ENCODE results near the gene LAMA5.

The LAMA5 gene

GRCh38 chr20:62307226-62308101 is 59.6 kb downstream of the LAMA5 start:
- no peak for DNase-seq

- no peak for DNase-seq
Observed at GRCh38 chr20:62306414-62307187, 60.5 kb downstream of the LAMA5 start.

- no peak for DNase-seq
Observed at GRCh38 chr20:62305765-62306413, 61.2 kb downstream of the LAMA5 start.

- no peak for DNase-seq
Observed at GRCh38 chr20:62305149-62305764, 61.9 kb downstream of the LAMA5 start.

DNA sequence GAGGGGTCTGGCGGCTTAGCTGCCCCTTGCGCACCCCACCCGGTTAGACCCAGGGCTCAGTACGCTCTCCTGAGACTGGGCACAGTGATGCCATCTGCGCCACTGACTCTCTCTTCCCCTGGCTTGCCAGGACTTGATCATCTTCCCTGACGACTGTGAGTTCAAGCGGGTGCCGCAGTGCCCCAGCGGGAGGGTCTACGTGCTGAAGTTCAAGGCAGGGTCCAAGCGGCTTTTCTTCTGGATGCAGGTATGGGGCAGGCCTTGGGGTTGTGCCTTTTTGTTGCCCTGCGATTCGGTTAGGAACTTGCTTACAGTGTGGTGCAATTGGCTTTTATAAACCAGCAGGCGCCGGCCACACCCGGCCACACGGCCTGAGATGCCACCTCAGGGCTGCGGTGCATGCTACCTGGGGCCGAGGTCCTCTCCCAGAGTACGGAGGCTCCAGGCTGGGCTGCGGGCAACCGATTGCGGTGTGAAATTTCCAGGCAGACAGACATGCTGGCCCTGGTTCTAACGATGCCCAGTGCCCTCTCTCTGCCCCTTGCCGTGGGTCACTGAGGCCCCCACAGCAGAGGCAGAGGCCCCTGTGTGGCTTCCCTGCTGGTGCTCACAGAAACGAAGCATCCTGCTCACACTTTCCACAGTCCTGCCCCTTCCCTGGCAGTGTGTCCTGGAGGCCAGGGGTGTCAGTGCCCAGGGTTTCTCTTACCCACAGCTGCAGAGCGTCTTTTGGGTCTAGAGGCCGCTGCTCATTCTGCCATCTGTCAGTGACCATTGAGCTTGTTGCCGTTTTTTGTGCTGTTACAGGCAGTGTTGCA is 62.6 kb downstream of the LAMA5 start:
- no peak for DNase-seq

DNA sequence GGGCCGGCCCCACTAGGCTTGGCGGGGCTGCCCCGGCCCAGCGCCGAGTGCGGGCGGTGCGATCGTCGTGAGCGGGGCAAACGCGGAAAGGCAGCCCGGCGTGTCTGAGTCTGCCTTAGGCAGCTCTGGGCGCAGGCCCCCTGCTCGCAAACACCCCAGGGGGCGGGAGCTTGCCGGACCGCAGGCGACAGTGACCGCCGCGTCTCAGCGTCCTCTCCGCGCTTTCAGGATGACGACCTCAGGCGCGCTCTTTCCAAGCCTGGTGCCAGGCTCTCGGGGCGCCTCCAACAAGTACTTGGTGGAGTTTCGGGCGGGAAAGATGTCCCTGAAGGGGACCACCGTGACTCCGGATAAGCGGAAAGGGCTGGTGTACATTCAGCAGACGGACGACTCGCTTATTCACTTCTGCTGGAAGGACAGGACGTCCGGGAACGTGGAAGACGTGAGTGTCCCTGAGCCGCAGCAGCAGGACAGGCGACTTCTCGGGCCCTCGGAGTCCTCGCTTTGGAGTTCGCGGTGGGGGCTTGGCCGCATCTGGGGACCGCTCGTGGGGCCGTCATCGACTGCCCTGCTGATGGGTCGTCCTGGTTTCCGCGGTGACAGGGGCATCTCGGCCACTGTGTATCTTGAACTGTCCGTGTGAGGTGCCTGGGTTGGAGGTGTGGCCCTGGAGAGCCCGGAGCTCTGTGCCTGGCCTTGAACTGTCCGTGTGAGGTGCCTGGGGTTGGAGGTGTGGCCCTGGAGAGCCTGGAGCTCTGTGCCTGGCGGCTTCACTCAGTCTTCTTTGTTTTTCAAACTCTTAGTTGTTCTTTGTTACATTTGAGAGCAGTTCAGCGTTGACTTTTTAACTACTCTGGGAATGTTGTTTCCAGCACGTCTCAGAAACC is 63.5 kb downstream of the LAMA5 start:
- DNase-seq: peak in 1 of 58 donors; percentile 28

DNA sequence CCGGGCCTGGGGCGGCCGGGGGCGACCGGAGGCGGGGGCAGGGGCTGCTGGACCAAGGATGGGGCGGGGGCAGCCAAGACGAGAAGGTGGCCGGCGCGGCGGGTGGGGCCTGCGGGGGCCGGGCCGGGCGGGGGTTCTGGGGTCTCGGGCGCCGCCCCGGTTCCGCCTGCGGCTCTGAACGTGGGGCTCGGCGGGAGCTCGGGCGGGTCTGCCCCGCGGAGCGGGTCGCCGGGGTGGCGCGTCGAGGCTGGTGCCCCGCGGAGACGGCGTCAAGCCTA is 64.1 kb downstream of the LAMA5 start:
- DNase-seq: no peak

- DNase-seq: peak; percentile 50 to 98 (median 93)
Observed at GRCh38 chr20:62302341-62303061, 64.6 kb downstream of the LAMA5 start, which contains the start of gene ADRM1. TSS of gene ADRM1 (plus strand) at chr20:62302997. CDS start at chr20:62303569, 572 bp downstream.

DNA sequence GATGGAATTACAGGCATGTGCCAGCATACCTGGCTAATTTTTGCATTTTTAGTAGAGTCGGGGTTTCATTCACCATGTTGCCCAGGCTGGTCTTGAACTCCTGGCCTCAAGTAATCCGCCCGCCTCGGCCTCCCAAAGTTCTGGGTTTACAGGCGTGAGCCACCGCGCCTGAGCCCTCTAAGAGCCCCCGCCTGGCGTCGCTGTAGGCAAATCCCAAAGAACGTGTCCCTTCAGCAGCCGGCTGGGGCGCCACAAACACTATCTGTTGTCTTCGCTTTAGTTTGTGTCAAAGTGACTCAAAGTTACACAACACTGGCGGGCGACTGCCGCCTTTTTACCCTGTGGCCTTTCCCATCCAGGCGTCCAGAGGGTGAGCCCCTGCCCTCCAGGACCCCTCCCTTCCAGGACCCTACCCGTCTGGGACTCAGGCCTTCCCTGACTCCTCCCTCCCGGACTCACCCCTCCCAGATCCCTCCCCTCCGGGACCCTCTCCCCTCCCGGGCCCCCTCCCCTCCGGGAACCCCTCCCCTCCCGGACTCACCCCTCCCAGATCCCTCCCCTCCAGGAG is 65.3 kb downstream of the LAMA5 start:
- DNase-seq: peak in 57 of 58 donors; percentile 9 to 92 (median 75)

- peak in 2 of 58 donors; percentile 6 to 13 for DNase-seq
Observed at GRCh38 chr20:62301111-62301668, 65.9 kb downstream of the LAMA5 start.

DNA sequence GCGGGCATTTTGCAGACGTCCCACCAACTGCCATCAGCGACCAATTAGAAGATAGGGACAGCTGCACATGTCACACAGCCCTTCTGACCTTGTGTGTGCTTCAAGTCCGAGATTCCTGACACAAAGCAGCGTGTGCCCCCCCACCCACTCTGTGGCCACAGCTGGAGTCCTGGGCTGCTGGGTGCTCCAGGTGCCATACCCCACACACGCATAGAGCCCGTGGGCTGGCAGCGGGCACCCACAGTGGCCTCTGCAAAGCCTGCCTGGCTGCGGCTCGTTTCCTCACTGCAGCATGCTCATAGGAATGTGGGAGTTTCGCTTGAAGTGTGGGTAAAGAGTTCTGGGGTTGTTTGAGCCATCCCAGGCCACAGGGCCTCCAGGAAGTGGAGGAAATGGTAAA is 66.8 kb downstream of the LAMA5 start:
- DNase-seq: no peak

GRCh38 chr20:62299666-62300236 is 67.4 kb downstream of the LAMA5 start:
- no peak for DNase-seq

GRCh38 chr20:62298577-62299249 is 68.4 kb downstream of the LAMA5 start:
- no peak for DNase-seq

GRCh38 chr20:62297449-62298227 is 69.5 kb downstream of the LAMA5 start:
- DNase-seq: no peak

DNA sequence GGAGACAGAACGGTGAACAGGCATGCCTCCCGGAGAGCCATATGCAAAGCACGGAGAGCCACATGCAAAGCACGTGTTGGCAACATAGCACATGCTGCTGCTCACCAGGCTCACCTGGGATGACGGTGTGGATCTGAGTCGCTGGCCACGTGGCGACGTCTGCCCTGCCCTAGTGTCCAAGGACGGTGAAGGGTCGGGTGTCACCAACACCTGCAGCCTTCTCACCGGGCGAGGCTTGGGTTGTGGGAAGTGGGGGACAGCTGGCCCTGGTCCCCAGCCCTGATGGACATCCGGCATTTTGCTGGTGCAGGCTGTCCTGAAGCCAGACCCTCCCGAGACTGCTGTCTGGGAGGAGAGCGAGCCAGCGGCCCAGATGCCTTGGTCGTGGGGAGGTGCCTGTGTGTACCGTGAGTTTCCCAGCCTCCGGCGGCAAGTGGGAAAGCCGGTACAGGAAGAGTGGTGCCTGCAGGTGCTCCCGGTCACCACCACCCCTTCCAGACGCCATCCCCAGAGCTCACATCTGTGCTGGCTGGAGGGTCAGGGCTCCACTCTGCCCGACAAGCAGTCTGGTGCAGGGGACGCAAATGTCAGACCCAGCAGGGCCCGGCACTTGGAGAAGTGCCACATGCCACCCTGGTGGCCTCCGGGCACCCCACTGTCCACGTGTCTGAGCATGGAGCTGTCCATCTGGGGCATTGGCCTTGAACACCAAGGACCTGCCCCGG is 70.2 kb downstream of the LAMA5 start:
- no peak for DNase-seq

DNA sequence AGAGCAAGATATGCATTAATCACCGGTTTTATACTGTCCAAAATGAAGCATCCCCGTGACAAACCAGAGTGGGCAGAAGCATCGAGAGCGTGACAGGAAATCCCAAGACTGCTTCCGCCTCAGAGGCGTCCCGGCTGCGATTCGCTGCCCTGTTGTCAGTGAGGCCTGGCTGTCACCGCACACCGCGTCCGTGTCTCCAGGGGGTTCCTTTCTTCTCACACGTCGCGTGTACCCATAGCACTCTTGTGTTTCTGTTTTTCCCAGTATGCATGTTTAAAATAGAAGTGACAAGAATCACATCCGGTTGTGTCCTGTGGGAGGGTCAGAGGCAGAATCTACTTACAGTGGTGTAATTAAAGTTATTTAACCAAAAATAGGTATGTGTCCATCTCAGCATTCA is 72.6 kb downstream of the LAMA5 start:
- no peak for DNase-seq

All from anterior cingulate cortex (tissue), 58 donors.